OCI-LY7 (cell line): ENCODE results near the gene FOLR1. TPM values are rescaled to one million over a fixed set of nuclear protein-coding genes. Genes with fewer than 3 reads are reported as not detected.

ENCODE experiments used
- BruUV-seq: library from RNA; stranded (reverse); fragments of 400-500 nt; replicated peaks from 2 replicates; lab custom pipeline; 2021; lab: Mats Ljungman, UMichigan
- CTCF ChIA-PET: fragments of 300-600 bp; sonication (Branson Sonifier 250); formaldehyde crosslinking; loops from one replicate; lab custom pipeline; 2022; ENCODE audit warnings: antibody characterized with exemption; ENCODE audit not compliant: unreplicated experiment; lab: Charles Lee
- POLR2A ChIA-PET: fragments of 300-600 bp; sonication (Branson Sonifier 250); formaldehyde crosslinking; loops from one replicate; lab custom pipeline; 2022; ENCODE audit warnings: antibody characterized with exemption; lab: Charles Lee
- DNase-seq: peaks from one replicate; pipeline ENCODE4 v3.0.0-alpha.2; 2015; ENCODE audit warnings: low spot score
- H2AFZ ChIP-seq: fragments of 200-600 bp; sonication (generic), shearing (Covaris generic); 2 replicates; pipeline ENCODE4 v1.6.1; 2014; ENCODE audit warnings: mild to moderate bottlenecking, antibody characterized with exemption, low read length, moderate library complexity
- H3K27ac ChIP-seq: fragments of 200-600 bp; sonication (generic); 2 replicates; pipeline ENCODE4 v1.5.1; 2014; ENCODE audit warnings: mixed run types, low read depth, mild to moderate bottlenecking, moderate library complexity, low read length, inconsistent platforms; ENCODE audit not compliant: poor library complexity, severe bottlenecking
- H3K36me3 ChIP-seq: fragments of 200-600 bp; sonication (generic); 2 replicates; pipeline ENCODE4 v1.6.1; 2014; ENCODE audit warnings: mild to moderate bottlenecking, antibody characterized with exemption, low read length, moderate library complexity, mixed read lengths; ENCODE audit not compliant: insufficient read depth
- H3K4me1 ChIP-seq: fragments of 200-600 bp; sonication (generic); 2 replicates; pipeline ENCODE4 v1.5.1; 2014; ENCODE audit warnings: mild to moderate bottlenecking, low read length; ENCODE audit not compliant: insufficient read depth, poor library complexity, severe bottlenecking
- H3K4me2 ChIP-seq: fragments of 200-600 bp; sonication (generic); 2 replicates; pipeline ENCODE4 v1.6.1; 2014; ENCODE audit warnings: mild to moderate bottlenecking, low read length
- H3K4me3 ChIP-seq: fragments of 200-600 bp; sonication (generic); 2 replicates; pipeline ENCODE4 v1.5.1; 2014; ENCODE audit warnings: mild to moderate bottlenecking, low read depth, low read length; ENCODE audit not compliant: poor library complexity, severe bottlenecking
- H3K79me2 ChIP-seq: fragments of 200-600 bp; sonication (generic); 2 replicates; pipeline ENCODE4 v1.6.1; 2016; ENCODE audit warnings: low read depth, mild to moderate bottlenecking, low read length, moderate library complexity, mixed read lengths; ENCODE audit not compliant: insufficient read depth
- H3K9me2 ChIP-seq: fragments of 200-600 bp; sonication (generic); 2 replicates; pipeline ENCODE4 v1.6.1; 2016; ENCODE audit warnings: mild to moderate bottlenecking, low read length, mixed read lengths; ENCODE audit not compliant: insufficient read depth
- H3K9me3 ChIP-seq: fragments of 200-600 bp; sonication (generic); 2 replicates; pipeline ENCODE4 v1.6.1; 2014; ENCODE audit warnings: mild to moderate bottlenecking, mixed run types, low read length, mixed read lengths
- H4K20me1 ChIP-seq: fragments of 200-600 bp; sonication (generic); 2 replicates; pipeline ENCODE4 v1.6.1; 2014; ENCODE audit warnings: mild to moderate bottlenecking, antibody characterized with exemption, low read length, moderate library complexity, mixed read lengths; ENCODE audit not compliant: insufficient read depth
- CTCF ChIP-seq: fragments of 200-600 bp; sonication (generic); conservative IDR thresholded peaks from 2 replicates; pipeline ENCODE4 v1.5.1; 2014; ENCODE audit warnings: mild to moderate bottlenecking, antibody characterized with exemption, low read length, moderate library complexity, mixed read lengths
- EZH2phosphoT487 ChIP-seq: fragments of 200-600 bp; sonication (generic); IDR thresholded peaks from 2 replicates; pipeline ENCODE4 v1.6.1; 2018; ENCODE audit warnings: low read depth, borderline replicate concordance, mild to moderate bottlenecking, mixed run types, antibody characterized with exemption, low read length, moderate library complexity, mixed read lengths
- intact Hi-C: fragments of 100-400 bp; cut with micrococcal nuclease; formaldehyde crosslinking; loops from one replicate; pipeline ENCODE4 v1.10.0; 2022; ENCODE audit not compliant: unreplicated experiment
- total RNA-seq, 2 experiments: library from RNA; depleted of rRNA in 1 of 2; stranded (reverse); fragments of >200 nt in 1 of 2; shearing (Covaris generic) in 1 of 2; gene quantifications; 2 replicates each; pipeline ENCODE4 v1.2.3, GENCODE V29; 2014 to 2022

Gene FOLR1
- total RNA-seq, 2 experiments from 2014 or later, result not detected

DNA sequence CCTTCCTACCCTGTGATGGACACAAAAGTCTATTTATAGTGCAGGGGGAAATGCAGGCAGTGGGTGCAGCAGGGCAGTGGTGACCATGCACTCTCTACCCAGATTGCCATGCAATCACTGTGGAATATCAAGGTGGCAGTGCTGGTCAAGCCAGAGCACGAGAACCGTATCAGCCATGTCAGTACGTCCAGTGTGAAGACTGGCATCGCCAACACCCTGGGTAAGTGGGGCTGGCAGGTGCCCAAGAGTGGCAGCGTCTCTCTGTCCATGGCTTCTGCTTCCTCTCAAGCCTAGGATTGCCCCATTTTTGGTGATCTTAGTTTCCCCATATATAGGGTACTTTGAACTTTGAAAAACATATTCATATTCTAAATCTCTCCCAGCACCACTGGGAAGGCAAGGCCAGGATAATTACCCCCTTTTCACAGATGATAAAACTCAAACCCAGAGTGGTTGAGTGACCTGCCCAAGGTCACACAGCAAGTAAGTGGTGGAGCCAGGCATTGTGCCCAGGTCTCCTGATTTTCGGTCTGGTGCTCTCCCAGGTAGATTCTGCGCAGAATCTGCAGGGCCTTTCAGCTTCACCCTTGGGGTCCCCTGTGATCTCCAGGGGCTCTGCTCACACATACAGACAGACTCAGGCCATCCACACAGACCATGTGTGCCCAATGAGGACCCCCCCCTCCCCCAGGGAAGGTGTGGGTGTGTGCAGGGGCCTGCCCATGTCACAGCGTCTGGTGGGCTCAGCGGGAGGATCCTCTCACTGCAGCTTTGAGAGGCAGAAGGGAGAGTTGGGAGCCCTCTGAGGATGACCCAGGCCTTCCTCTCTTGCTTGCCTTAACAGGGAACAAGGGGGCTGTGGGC, 39.7 kb downstream of the FOLR1 start:
- Histone ChIP-seq H3K79me2 (no peaks in the 10 kb centered on the region), H3K27ac (no peak overlapping the region), H4K20me1 (no peaks in the 10 kb centered on the region), H3K4me2 (no peak overlapping the region), H3K4me3 (no peak overlapping the region), H3K36me3 (peaks cover 96% of the 10 kb centered on the region), H3K9me2 (no peaks in the 10 kb centered on the region), H2AFZ (no peak overlapping the region), H3K4me1 (peaks cover 10% of the 10 kb centered on the region), H3K9me3 (no peaks in the 10 kb centered on the region)
- no peak for TF ChIP-seq CTCF
- no peak for TF ChIP-seq EZH2phosphoT487
- ChIA-PET CTCF (no interaction called here), POLR2A (interaction anchor here (0.6 kb wide), 1 partner anchor 193 kb away, joined by 3 read pairs; no protein-coding TSS in a partner anchor)
- BruUV-seq, result no TSS peak
- no peak for DNase-seq
- intact Hi-C loops, result no loop called here

GRCh38 chr11:72232260-72233055, 40.5 kb downstream of the FOLR1 start:
- no peaks in the 10 kb centered on the region for H3K9me3 ChIP-seq
- peaks cover 96% of the 10 kb centered on the region for H3K36me3 ChIP-seq
- no peak overlapping the region for H2AFZ ChIP-seq
- H3K4me2 ChIP-seq, result no peak overlapping the region
- no peak overlapping the region for H3K4me3 ChIP-seq
- TF ChIP-seq CTCF, result no peak
- no peak for TF ChIP-seq EZH2phosphoT487
- no peak for DNase-seq
- no peaks in the 10 kb centered on the region for H3K9me2 ChIP-seq
- CTCF ChIA-PET, result no interaction called here
- H4K20me1 ChIP-seq, result no peaks in the 10 kb centered on the region
- no peaks in the 10 kb centered on the region for H3K79me2 ChIP-seq
- no TSS peak for BruUV-seq
- POLR2A ChIA-PET, result interaction anchor here (0.6 kb wide), 1 partner anchor 194 kb away, joined by 3 read pairs; no protein-coding TSS in a partner anchor
- intact Hi-C loops, result no loop called here
- no peak overlapping the region for H3K27ac ChIP-seq
- H3K4me1 ChIP-seq, result peaks cover 2% of the 10 kb centered on the region
